ENCODE results near the gene RNF126. TPM values are rescaled to one million over a fixed set of nuclear protein-coding genes. Genes with fewer than 3 reads are reported as not detected.

RNF126 gene
- total RNA-seq, 1 experiment from 2014 or later = 44.8 TPM

- Mint-ChIP-seq H3K27me3 (ENCODE audit: unreplicated experiment) (peaks cover 18% of the 10 kb centered on the region), H3K4me1 (ENCODE audit: low read depth, unreplicated experiment) (no peaks in the 10 kb centered on the region), H3K27ac (ENCODE audit: unreplicated experiment) (no peak overlapping the region), H3K9me3 (ENCODE audit: low read depth, unreplicated experiment) (no peaks in the 10 kb centered on the region), H3K4me3 (ENCODE audit: low read depth, unreplicated experiment) (no peak overlapping the region), H3K36me3 (ENCODE audit: insufficient read depth, unreplicated experiment) (peaks cover 6% of the 10 kb centered on the region)
- DNase-seq = no peak
- intact Hi-C loops (cut with micrococcal nuclease; ENCODE audit: unreplicated experiment) = no loop called here
- TF ChIP-seq CTCF (IDR thresholded peaks at IDR 0.05; ENCODE audit: unreplicated experiment) = no peak
- no TSS peak for BruUV-seq (replicated peaks)
- CTCF ChIA-PET = no interaction called here
Observed at GRCh38 chr19:687569-688166, 24.7 kb upstream of the RNF126 start.

GRCh38 chr19:686589-687297 lies 23.7 kb upstream of the RNF126 start:
- Mint-ChIP-seq H3K27me3 (ENCODE audit: unreplicated experiment) (peaks cover 18% of the 10 kb centered on the region), H3K36me3 (ENCODE audit: insufficient read depth, unreplicated experiment) (peaks cover 6% of the 10 kb centered on the region), H3K27ac (ENCODE audit: unreplicated experiment) (no peak overlapping the region), H3K4me3 (ENCODE audit: low read depth, unreplicated experiment) (no peak overlapping the region), H3K4me1 (ENCODE audit: low read depth, unreplicated experiment) (no peaks in the 10 kb centered on the region), H3K9me3 (ENCODE audit: low read depth, unreplicated experiment) (no peaks in the 10 kb centered on the region)
- no peak for TF ChIP-seq CTCF (IDR thresholded peaks at IDR 0.05; ENCODE audit: unreplicated experiment)
- CTCF ChIA-PET = interaction anchor here (0.5 to 0.6 kb wide), 2 partner anchors 19 to 341 kb away, joined by 3 to 4 read pairs; no protein-coding TSS in a partner anchor
- BruUV-seq (replicated peaks) = no TSS peak
- intact Hi-C loops (cut with micrococcal nuclease; ENCODE audit: unreplicated experiment) = no loop called here
- DNase-seq = no peak

GRCh38 chr19:685454-685931 lies 22.5 kb upstream of the RNF126 start:
- intact Hi-C loops (cut with micrococcal nuclease; ENCODE audit: unreplicated experiment) = no loop called here
- no peak overlapping the region for H3K27ac Mint-ChIP-seq (ENCODE audit: unreplicated experiment)
- no peak overlapping the region for H3K4me3 Mint-ChIP-seq (ENCODE audit: low read depth, unreplicated experiment)
- BruUV-seq (replicated peaks) = no TSS peak
- peaks cover 18% of the 10 kb centered on the region for H3K27me3 Mint-ChIP-seq (ENCODE audit: unreplicated experiment)
- no peaks in the 10 kb centered on the region for H3K9me3 Mint-ChIP-seq (ENCODE audit: low read depth, unreplicated experiment)
- no peak for TF ChIP-seq CTCF (IDR thresholded peaks at IDR 0.05; ENCODE audit: unreplicated experiment)
- CTCF ChIA-PET = no interaction called here
- peaks cover 10% of the 10 kb centered on the region for H3K36me3 Mint-ChIP-seq (ENCODE audit: insufficient read depth, unreplicated experiment)
- no peak for DNase-seq
- no peaks in the 10 kb centered on the region for H3K4me1 Mint-ChIP-seq (ENCODE audit: low read depth, unreplicated experiment)

GRCh38 chr19:682678-683320 lies 19.8 kb upstream of the RNF126 start:
- Mint-ChIP-seq H3K36me3 (ENCODE audit: insufficient read depth, unreplicated experiment) (peaks cover 22% of the 10 kb centered on the region), H3K27me3 (ENCODE audit: unreplicated experiment) (peaks cover 7% of the 10 kb centered on the region)

More at GRCh38 chr19:682678-683320, 19.8 kb upstream of the RNF126 start:
- no peak for TF ChIP-seq CTCF (IDR thresholded peaks at IDR 0.05; ENCODE audit: unreplicated experiment)
- no TSS peak for BruUV-seq (replicated peaks)
- H3K9me3 Mint-ChIP-seq (ENCODE audit: low read depth, unreplicated experiment) = no peaks in the 10 kb centered on the region
- no peak overlapping the region for H3K27ac Mint-ChIP-seq (ENCODE audit: unreplicated experiment)
- H3K4me3 Mint-ChIP-seq (ENCODE audit: low read depth, unreplicated experiment) = no peak overlapping the region
- no peaks in the 10 kb centered on the region for H3K4me1 Mint-ChIP-seq (ENCODE audit: low read depth, unreplicated experiment)
- CTCF ChIA-PET = no interaction called here
- intact Hi-C loops (cut with micrococcal nuclease; ENCODE audit: unreplicated experiment) = no loop called here
- DNase-seq = no peak
